Neural progenitor cell (in vitro differentiated cells): ENCODE data around the gene DEPDC1B. TPM values are rescaled to one million over a fixed set of nuclear protein-coding genes. Genes with fewer than 3 reads are reported as not detected.

Source experiments
- DNase-seq: peaks from one replicate; pipeline ENCODE4 v3.0.0-alpha.2; 2016; ENCODE audit warnings: low spot score
- H2AFZ ChIP-seq: fragments of 200-600 bp; sonication (generic); replicated peaks from 2 replicates; pipeline ENCODE4 v1.6.1; 2016; ENCODE audit warnings: antibody characterized with exemption
- H3F3A ChIP-seq: fragments of 200-600 bp; sonication (generic); 2 replicates; pipeline ENCODE4 v1.6.1; 2016; ENCODE audit warnings: antibody characterized with exemption, low read depth
- H3K27ac ChIP-seq: fragments of 200-600 bp; sonication (generic); 2 replicates; pipeline ENCODE4 v1.5.1; 2016; ENCODE audit warnings: mild to moderate bottlenecking
- H3K27me3 ChIP-seq: fragments of 200-600 bp; sonication (generic); 2 replicates; pipeline ENCODE4 v1.6.1; 2016; ENCODE audit warnings: mild to moderate bottlenecking, moderate library complexity
- H3K36me3 ChIP-seq: fragments of 200-600 bp; sonication (generic); 2 replicates; pipeline ENCODE4 v1.5.1; 2016
- H3K4me1 ChIP-seq: fragments of 200-600 bp; sonication (generic); 2 replicates; pipeline ENCODE4 v1.6.1; 2016; ENCODE audit warnings: mixed run types
- H3K4me2 ChIP-seq: fragments of 200-600 bp; sonication (generic); 2 replicates; pipeline ENCODE4 v1.6.1; 2016
- H3K4me3 ChIP-seq: fragments of 200-600 bp; sonication (generic); 2 replicates; pipeline ENCODE4 v1.5.1; 2016
- H3K79me2 ChIP-seq: fragments of 200-600 bp; sonication (generic); 2 replicates; pipeline ENCODE4 v1.6.1; 2016; ENCODE audit warnings: low read depth
- H3K9ac ChIP-seq: fragments of 200-600 bp; sonication (generic); 2 replicates; pipeline ENCODE4 v1.6.1; 2016
- H3K9me3 ChIP-seq: fragments of 200-600 bp; sonication (generic); 2 replicates; pipeline ENCODE4 v1.5.1; 2016; ENCODE audit warnings: low read depth
- H4K20me1 ChIP-seq: fragments of 200-600 bp; sonication (generic); 2 replicates; pipeline ENCODE4 v1.6.1; 2016; ENCODE audit warnings: low read depth
- H3K27ac Mint-ChIP-seq: 3 replicates; pipeline ENCODE4 v1.8.0; 2021; ENCODE audit warnings: mixed read lengths
- H3K27me3 Mint-ChIP-seq: 2 replicates; pipeline ENCODE4 v1.8.0; 2022; ENCODE audit warnings: low read depth, mild to moderate bottlenecking, inconsistent platforms, moderate library complexity, mixed read lengths; ENCODE audit not compliant: insufficient read depth
- H3K36me3 Mint-ChIP-seq: 3 replicates; pipeline ENCODE4 v1.8.0; 2021; ENCODE audit warnings: mixed read lengths
- H3K4me1 Mint-ChIP-seq: 3 replicates; pipeline ENCODE4 v1.8.0; 2021; ENCODE audit warnings: mixed read lengths
- H3K4me3 Mint-ChIP-seq: 3 replicates; pipeline ENCODE4 v1.8.0; 2021; ENCODE audit warnings: mild to moderate bottlenecking, moderate library complexity, mixed read lengths
- H3K9me3 Mint-ChIP-seq: 3 replicates; pipeline ENCODE4 v1.8.0; 2020; ENCODE audit warnings: mixed read lengths
- EZH2 ChIP-seq: fragments of 200-600 bp; sonication (generic); IDR thresholded peaks from 2 replicates; pipeline ENCODE4 v1.6.1; 2017; ENCODE audit warnings: antibody characterized with exemption, mild to moderate bottlenecking, moderate library complexity
- EZH2phosphoT487 ChIP-seq: fragments of 200-600 bp; sonication (generic); IDR thresholded peaks from 2 replicates; pipeline ENCODE4 v1.6.1; 2017; ENCODE audit warnings: antibody characterized with exemption
- total RNA-seq: library from RNA; depleted of rRNA; stranded (reverse); fragments of >200 nt; gene quantifications from 2 replicates; pipeline ENCODE4 v1.2.3, GENCODE V29; 2015; ENCODE audit warnings: low replicate concordance
- TF ChIP-seq, protein P1 (sequence below): fragments of 200-600 bp; sonication (generic); IDR thresholded peaks from 2 replicates; pipeline ENCODE4 v1.5.1; 2017; ENCODE audit warnings: antibody characterized with exemption, mild to moderate bottlenecking

DEPDC1B gene
- total RNA-seq, 1 donor from 2014 or later = 142 TPM

DNA sequence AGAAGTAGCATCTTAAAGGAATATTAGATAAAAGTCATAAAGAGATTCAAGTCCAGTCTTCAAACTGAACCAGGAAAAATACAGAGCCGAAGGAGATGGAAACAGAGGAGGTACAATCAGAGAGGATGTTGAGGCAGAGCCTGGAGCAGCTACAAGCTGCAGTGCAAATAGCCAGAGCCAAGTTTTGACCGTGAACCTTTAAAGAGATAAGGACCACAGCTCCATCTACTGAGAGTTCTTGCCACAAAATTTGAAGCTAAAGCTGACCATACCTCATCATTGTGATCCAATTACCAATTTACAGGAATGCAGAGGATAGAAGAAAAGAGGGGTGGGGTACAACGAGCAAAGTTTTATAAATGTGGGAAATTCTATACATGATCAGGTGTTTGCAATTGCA is 10.4 kb upstream of the DEPDC1B start:
- Histone ChIP-seq H3K79me2 (no peaks in the 10 kb centered on the region), H4K20me1 (no peaks in the 10 kb centered on the region), H3F3A (no peaks in the 10 kb centered on the region), H3K9me3 (no peaks in the 10 kb centered on the region), H3K27me3 (no peaks in the 10 kb centered on the region), H3K4me2 (no peak overlapping the region), H3K27ac (no peak overlapping the region), H3K36me3 (no peaks in the 10 kb centered on the region), H3K9ac (no peak overlapping the region), H3K4me3 (no peak overlapping the region), H3K4me1 (no peaks in the 10 kb centered on the region), H2AFZ (no peak overlapping the region)
- no peak overlapping the region for H3K27ac Mint-ChIP-seq
- no peak overlapping the region for H3K4me3 Mint-ChIP-seq
- no peaks in the 10 kb centered on the region for H3K36me3 Mint-ChIP-seq
- no peak for TF ChIP-seq EZH2phosphoT487
- no peak for TF ChIP-seq EZH2
- TF ChIP-seq, protein P1, sequence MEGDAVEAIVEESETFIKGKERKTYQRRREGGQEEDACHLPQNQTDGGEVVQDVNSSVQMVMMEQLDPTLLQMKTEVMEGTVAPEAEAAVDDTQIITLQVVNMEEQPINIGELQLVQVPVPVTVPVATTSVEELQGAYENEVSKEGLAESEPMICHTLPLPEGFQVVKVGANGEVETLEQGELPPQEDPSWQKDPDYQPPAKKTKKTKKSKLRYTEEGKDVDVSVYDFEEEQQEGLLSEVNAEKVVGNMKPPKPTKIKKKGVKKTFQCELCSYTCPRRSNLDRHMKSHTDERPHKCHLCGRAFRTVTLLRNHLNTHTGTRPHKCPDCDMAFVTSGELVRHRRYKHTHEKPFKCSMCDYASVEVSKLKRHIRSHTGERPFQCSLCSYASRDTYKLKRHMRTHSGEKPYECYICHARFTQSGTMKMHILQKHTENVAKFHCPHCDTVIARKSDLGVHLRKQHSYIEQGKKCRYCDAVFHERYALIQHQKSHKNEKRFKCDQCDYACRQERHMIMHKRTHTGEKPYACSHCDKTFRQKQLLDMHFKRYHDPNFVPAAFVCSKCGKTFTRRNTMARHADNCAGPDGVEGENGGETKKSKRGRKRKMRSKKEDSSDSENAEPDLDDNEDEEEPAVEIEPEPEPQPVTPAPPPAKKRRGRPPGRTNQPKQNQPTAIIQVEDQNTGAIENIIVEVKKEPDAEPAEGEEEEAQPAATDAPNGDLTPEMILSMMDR = no peak
- H3K4me1 Mint-ChIP-seq = no peaks in the 10 kb centered on the region
- no peak for DNase-seq
- no peaks in the 10 kb centered on the region for H3K9me3 Mint-ChIP-seq
- H3K27me3 Mint-ChIP-seq = no peaks in the 10 kb centered on the region

DNA sequence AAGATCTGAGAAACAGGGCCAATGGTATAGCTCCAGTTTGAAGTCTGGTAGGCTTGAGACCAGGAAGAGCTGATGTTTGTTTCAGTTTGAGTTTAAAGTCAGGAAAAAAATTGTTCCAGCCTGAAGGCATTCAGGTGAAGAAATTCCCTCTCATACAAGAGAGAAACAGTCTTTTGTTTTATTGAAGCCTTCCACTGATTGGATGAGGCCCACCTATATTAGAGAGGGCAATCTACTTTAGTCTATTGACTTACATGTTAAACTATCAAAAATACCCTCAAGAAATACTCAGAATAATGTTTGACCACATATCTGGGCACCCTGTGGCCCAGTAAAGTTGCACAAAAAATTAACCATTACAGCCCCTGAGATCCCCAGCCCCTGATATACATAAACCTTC is 5.2 kb upstream of the DEPDC1B start:
- Histone ChIP-seq H4K20me1 (no peaks in the 10 kb centered on the region), H3K79me2 (no peaks in the 10 kb centered on the region), H3K9ac (no peak overlapping the region), H3K27me3 (no peaks in the 10 kb centered on the region), H3K27ac (no peak overlapping the region), H3K4me3 (no peak overlapping the region), H2AFZ (no peak overlapping the region), H3K9me3 (no peaks in the 10 kb centered on the region), H3K4me1 (no peaks in the 10 kb centered on the region), H3F3A (no peaks in the 10 kb centered on the region), H3K4me2 (no peak overlapping the region), H3K36me3 (no peaks in the 10 kb centered on the region)
- no peak for DNase-seq
- no peak for TF ChIP-seq EZH2phosphoT487
- TF ChIP-seq, protein P1 = no peak
- TF ChIP-seq EZH2 = no peak
- Mint-ChIP-seq H3K27me3 (peaks cover 2% of the 10 kb centered on the region), H3K9me3 (no peaks in the 10 kb centered on the region), H3K4me1 (peaks cover 6% of the 10 kb centered on the region), H3K27ac (no peak overlapping the region), H3K36me3 (no peaks in the 10 kb centered on the region), H3K4me3 (no peak overlapping the region)

DNA sequence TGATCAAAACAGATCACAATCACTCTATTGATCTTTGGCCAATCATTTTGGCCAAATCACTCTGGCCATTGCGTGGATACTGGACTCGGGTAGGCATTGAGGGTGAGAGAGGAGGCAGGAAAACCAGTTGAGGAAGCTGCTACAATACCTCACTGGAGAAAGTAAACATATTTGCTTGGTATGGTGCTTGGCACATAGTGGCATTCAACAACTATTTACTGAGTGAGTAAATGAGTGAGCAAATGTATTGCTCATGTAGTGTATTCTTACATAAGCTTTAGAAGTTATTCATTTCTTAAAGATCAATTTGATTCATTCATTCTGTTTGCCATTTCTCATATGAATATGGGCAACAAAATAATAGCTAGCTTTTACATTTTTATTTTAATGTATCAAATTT is 4.0 kb upstream of the DEPDC1B start:
- no peaks in the 10 kb centered on the region for H3K36me3 Mint-ChIP-seq
- H3K27ac Mint-ChIP-seq = no peak overlapping the region
- TF ChIP-seq, protein P1 = no peak
- TF ChIP-seq EZH2 = no peak
- no peak for TF ChIP-seq EZH2phosphoT487
- DNase-seq = no peak
- H3K4me1 Mint-ChIP-seq = peaks cover 8% of the 10 kb centered on the region
- Histone ChIP-seq H3K4me2 (no peak overlapping the region), H3K36me3 (no peaks in the 10 kb centered on the region), H3K9me3 (no peaks in the 10 kb centered on the region), H2AFZ (no peak overlapping the region), H3K79me2 (peaks cover 3% of the 10 kb centered on the region), H3K27ac (no peak overlapping the region), H3K9ac (no peak overlapping the region), H3K27me3 (no peaks in the 10 kb centered on the region), H3K4me3 (no peak overlapping the region), H3K4me1 (no peaks in the 10 kb centered on the region), H4K20me1 (no peaks in the 10 kb centered on the region), H3F3A (peaks cover 10% of the 10 kb centered on the region)
- H3K9me3 Mint-ChIP-seq = no peaks in the 10 kb centered on the region
- H3K27me3 Mint-ChIP-seq = peaks cover 2% of the 10 kb centered on the region
- no peak overlapping the region for H3K4me3 Mint-ChIP-seq
